Measurements from ENCODE around the gene PPP2CA. TPM values are rescaled to one million over a fixed set of nuclear protein-coding genes. Genes with fewer than 3 reads are reported as not detected.

PPP2CA gene
- total RNA-seq, 1 experiment from 2014 or later: 72.2 TPM

DNA sequence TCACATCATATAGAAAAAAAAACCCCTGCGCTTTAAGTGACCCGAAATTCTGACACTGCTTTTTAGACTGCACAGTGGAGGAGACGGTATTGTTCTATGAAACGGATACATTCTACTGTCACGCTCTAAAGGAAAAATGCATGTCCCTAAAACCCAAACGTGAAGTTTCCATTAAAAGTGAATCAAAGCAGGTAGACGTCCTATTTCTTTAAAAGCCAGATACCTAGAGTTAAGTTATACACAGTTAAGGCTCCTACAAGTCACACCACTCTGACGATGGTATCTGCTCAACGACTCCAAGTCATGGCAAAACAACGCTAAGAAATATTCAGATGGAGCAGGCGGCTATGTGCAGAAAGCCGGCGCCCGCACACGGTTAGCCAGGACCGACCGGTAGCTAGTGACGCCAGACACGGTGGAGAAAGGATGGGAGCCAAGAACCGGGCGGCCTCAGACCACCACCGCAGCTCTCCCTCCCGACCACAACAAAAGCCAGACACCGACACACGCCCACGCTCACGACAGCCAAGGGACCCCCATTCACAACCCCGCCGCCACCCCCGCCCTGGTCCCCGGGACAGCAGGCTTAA lies 49.9 kb downstream of the PPP2CA start:
- Histone ChIP-seq H3K9me3 (ENCODE audit: low read length) (no peaks in the 10 kb centered on the region), H3K36me3 (ENCODE audit: insufficient read depth, low read length) (peaks cover 25% of the 10 kb centered on the region; the same call in 1 of the 2 replicates), H3K4me3 (ENCODE audit: low read length) (peak overlapping the region; percentile 72), H3K27me3 (ENCODE audit: low read length) (no peaks in the 10 kb centered on the region), H3K9ac (ENCODE audit: low read length) (peak overlapping the region; percentile 97), H3K4me2 (ENCODE audit: low read depth, low read length, poor library complexity, severe bottlenecking) (peak overlapping the region; percentile 97), H3K9me2 (replicated peaks; ENCODE audit: insufficient read depth, low read length) (no peaks in the 10 kb centered on the region), H4K20me1 (ENCODE audit: insufficient read depth, low read depth, low read length) (peaks cover 21% of the 10 kb centered on the region), H3K4me1 (ENCODE audit: low read length) (peaks cover 28% of the 10 kb centered on the region), H3K79me2 (ENCODE audit: low read length) (peaks cover 60% of the 10 kb centered on the region), H3K27ac (ENCODE audit: low read length) (peak overlapping the region; percentile 81), H2AFZ (ENCODE audit: low read length) (no peak overlapping the region)
- peak; percentile 70 for DNase-seq

DNA sequence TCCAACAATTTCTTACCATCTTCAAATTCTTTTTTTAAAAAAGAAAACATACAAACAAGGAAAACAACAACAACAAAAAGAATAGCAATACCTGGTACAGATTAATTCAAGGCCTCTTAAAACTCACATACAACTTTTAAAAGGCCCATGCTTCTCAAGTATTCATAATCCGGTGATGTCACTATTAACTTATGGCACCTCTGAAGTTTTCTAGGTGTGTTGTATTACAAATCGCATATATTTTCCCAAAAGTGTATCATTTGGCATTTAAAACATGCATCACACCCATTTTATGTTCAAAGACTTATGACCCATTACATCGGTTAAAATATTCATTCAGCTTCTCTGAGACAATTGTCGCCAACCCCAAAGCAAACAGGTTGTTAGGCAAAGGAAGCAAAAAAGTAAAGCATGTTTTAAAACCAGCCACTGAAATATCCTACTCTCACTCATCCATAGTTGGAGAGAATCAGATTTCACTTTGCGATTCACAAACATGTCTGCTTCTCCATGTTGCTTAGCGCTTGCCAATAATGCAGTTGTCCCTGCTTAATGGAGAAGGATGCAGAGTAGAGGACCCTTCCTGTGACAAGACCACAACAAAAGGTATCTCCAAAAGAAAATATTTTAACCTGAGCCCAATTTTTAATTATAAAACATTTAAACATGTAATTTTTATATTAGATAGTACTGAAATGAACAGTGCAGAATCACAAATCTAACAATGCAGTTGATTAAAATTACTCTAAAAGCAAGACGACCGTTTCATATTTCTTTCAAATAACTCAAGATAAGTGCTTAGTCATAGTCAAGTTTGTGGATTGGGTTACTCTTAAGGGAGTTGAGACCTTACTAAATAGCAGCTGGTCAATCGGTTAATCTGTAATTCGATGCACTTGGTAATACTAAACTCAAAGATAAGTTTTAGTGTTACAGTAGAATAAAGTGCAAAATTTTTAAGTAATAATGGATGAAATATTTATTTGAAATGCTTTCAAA lies 50.7 kb downstream of the PPP2CA start:
- Histone ChIP-seq H3K79me2 (ENCODE audit: low read length) (peaks cover 69% of the 10 kb centered on the region), H4K20me1 (ENCODE audit: insufficient read depth, low read depth, low read length) (peaks cover 26% of the 10 kb centered on the region), H3K4me3 (ENCODE audit: low read length) (peak overlapping the region; percentile 72), H3K9me3 (ENCODE audit: low read length) (no peaks in the 10 kb centered on the region), H3K9ac (ENCODE audit: low read length) (peak overlapping the region; percentile 97), H3K36me3 (ENCODE audit: insufficient read depth, low read length) (peaks cover 34% of the 10 kb centered on the region; the same call in 1 of the 2 replicates), H2AFZ (ENCODE audit: low read length) (no peak overlapping the region), H3K27me3 (ENCODE audit: low read length) (no peaks in the 10 kb centered on the region), H3K4me1 (ENCODE audit: low read length) (peaks cover 24% of the 10 kb centered on the region), H3K9me2 (replicated peaks; ENCODE audit: insufficient read depth, low read length) (no peaks in the 10 kb centered on the region), H3K27ac (ENCODE audit: low read length) (peak overlapping the region; percentile 81), H3K4me2 (ENCODE audit: low read depth, low read length, poor library complexity, severe bottlenecking) (peak overlapping the region; percentile 97)
- DNase-seq: peak; percentile 67

DNA sequence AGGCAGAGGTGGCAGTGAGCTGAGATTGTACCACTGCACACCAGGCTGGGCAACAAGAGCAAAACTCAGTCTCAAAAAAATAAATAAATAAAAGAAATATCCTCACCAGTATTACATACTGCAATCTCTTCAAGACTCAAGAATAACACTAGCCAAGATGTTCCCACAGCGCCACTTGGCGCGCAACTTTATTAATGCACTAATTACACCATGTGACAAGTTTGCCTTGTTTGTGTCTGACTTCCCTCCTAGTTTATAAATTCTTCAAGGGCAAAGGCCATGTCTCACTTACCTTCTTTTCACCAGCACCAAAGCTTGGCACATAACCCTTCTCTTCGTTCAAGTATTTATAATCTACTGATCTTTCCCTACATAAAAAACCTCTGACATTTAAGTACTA lies 53.9 kb downstream of the PPP2CA start:
- H3K4me1 ChIP-seq (ENCODE audit: low read length): peaks cover 17% of the 10 kb centered on the region
- DNase-seq: no peak
- peaks cover 26% of the 10 kb centered on the region for H4K20me1 ChIP-seq (ENCODE audit: insufficient read depth, low read depth, low read length)
- no peak overlapping the region for H3K4me3 ChIP-seq (ENCODE audit: low read length)
- no peaks in the 10 kb centered on the region for H3K9me2 ChIP-seq (replicated peaks; ENCODE audit: insufficient read depth, low read length)
- peaks cover 92% of the 10 kb centered on the region for H3K79me2 ChIP-seq (ENCODE audit: low read length)
- H3K27ac ChIP-seq (ENCODE audit: low read length): no peak overlapping the region
- no peak overlapping the region for H2AFZ ChIP-seq (ENCODE audit: low read length)
- no peaks in the 10 kb centered on the region for H3K9me3 ChIP-seq (ENCODE audit: low read length)
- no peak overlapping the region for H3K9ac ChIP-seq (ENCODE audit: low read length)
- no peak overlapping the region for H3K4me2 ChIP-seq (ENCODE audit: low read depth, low read length, poor library complexity, severe bottlenecking)
- peaks cover 58% of the 10 kb centered on the region; the same call in 1 of the 2 replicates for H3K36me3 ChIP-seq (ENCODE audit: insufficient read depth, low read length)
- H3K27me3 ChIP-seq (ENCODE audit: low read length): no peaks in the 10 kb centered on the region

DNA sequence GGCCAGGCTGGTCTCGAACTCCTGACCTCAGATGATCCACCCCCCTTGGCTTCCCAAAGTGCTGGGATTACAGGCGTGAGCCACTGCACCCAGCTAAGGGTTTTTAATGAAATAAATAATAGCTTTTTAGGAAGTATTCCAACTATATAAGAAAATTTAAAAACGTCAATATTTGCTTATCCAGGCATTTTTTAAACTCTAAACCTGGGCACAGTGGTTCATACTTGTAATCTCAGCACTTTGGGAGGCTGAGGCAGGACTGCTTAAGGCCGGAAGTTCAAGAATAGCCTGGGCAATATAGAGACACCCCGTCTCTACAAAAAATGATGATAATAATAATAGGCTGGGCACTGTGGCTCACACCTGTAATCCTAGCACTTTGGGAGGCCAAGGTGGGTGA lies 63.3 kb downstream of the PPP2CA start:
- no peak overlapping the region for H3K4me2 ChIP-seq (ENCODE audit: low read depth, low read length, poor library complexity, severe bottlenecking)
- H3K27ac ChIP-seq (ENCODE audit: low read length): no peak overlapping the region
- H3K36me3 ChIP-seq (ENCODE audit: insufficient read depth, low read length): peaks cover 72% of the 10 kb centered on the region
- DNase-seq: no peak
- no peaks in the 10 kb centered on the region for H3K4me1 ChIP-seq (ENCODE audit: low read length)
- H3K79me2 ChIP-seq (ENCODE audit: low read length): peaks cover 67% of the 10 kb centered on the region
- no peaks in the 10 kb centered on the region for H3K9me2 ChIP-seq (replicated peaks; ENCODE audit: insufficient read depth, low read length)
- no peaks in the 10 kb centered on the region for H3K27me3 ChIP-seq (ENCODE audit: low read length)
- no peaks in the 10 kb centered on the region for H3K9me3 ChIP-seq (ENCODE audit: low read length)
- no peak overlapping the region for H3K9ac ChIP-seq (ENCODE audit: low read length)
- H4K20me1 ChIP-seq (ENCODE audit: insufficient read depth, low read depth, low read length): 0 out of 2 replicates have a peak, but pooled peaks cover 3% of the 10 kb centered on the region
- H3K4me3 ChIP-seq (ENCODE audit: low read length): no peak overlapping the region
- no peak overlapping the region for H2AFZ ChIP-seq (ENCODE audit: low read length)

DNA sequence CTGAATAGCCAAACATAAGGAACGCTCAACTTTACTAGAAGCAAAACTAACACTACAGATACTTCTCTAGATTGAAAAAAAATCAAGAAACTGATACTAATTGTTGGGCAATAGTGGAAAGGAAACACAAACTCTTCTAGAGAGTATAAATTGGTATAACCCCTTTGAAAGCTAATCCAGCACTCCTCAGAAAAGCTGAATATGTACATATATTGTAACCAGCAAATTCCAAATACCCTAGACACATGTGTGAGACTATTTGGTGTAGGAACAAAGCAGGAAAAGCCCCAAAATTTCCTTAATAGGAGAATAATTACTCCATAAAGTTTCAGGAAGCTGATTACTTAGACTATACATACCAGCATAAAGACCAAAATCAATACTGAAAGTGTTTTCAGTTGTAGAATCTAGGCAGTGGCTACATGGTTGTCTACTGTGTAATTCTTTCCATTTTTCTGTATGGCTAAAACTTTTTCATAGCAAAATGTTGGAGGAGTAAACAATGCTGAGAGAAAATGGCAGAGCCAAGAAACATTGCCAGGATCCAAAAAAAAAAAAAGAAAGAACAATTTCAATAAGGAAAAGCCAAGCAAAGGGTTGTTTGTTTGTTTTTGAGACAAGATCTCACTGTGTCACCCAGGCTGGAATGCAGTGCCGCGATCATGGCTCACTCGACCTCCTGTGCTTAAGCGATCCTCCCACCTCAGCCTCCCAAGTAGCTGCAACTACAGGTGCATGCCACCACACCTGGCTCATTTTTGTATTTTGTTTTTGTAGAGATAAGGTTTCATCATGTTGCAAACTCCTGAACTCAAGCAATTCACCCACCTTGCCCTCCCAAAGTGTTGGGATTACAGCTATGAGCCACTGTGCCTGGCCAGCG lies 64.1 kb downstream of the PPP2CA start:
- H3K4me2 ChIP-seq (ENCODE audit: low read depth, low read length, poor library complexity, severe bottlenecking): no peak overlapping the region
- H3K27ac ChIP-seq (ENCODE audit: low read length): no peak overlapping the region
- no peak overlapping the region for H3K4me3 ChIP-seq (ENCODE audit: low read length)
- no peaks in the 10 kb centered on the region for H3K9me2 ChIP-seq (replicated peaks; ENCODE audit: insufficient read depth, low read length)
- no peak for DNase-seq
- no peaks in the 10 kb centered on the region for H3K4me1 ChIP-seq (ENCODE audit: low read length)
- H3K36me3 ChIP-seq (ENCODE audit: insufficient read depth, low read length): peaks cover 71% of the 10 kb centered on the region
- H3K9ac ChIP-seq (ENCODE audit: low read length): no peak overlapping the region
- H4K20me1 ChIP-seq (ENCODE audit: insufficient read depth, low read depth, low read length): 0 out of 2 replicates have a peak, but pooled peaks cover 3% of the 10 kb centered on the region
- H2AFZ ChIP-seq (ENCODE audit: low read length): no peak overlapping the region
- H3K9me3 ChIP-seq (ENCODE audit: low read length): no peaks in the 10 kb centered on the region
- no peaks in the 10 kb centered on the region for H3K27me3 ChIP-seq (ENCODE audit: low read length)
- peaks cover 60% of the 10 kb centered on the region for H3K79me2 ChIP-seq (ENCODE audit: low read length)

DNA sequence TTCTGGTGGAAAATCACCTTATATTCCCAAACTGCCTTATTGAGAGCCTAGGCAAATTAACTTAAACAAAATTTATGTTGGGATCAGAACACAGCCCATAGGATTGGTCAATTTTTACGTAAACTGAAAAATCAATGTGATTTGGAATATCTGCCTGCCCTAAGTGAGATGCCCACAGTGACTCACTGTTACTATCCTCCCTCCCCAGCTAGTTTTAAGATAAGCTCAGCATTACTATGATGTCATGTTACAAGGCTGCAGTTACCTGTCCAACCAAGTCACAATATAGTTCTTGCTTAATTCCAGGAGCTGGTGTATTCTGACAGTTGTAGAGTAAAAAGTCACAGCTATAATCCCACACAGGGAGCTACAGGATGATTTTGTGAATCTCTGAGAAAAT lies 72.2 kb downstream of the PPP2CA start:
- Histone ChIP-seq H3K79me2 (ENCODE audit: low read length) (peaks cover 60% of the 10 kb centered on the region), H3K4me2 (ENCODE audit: low read depth, low read length, poor library complexity, severe bottlenecking) (no peak overlapping the region), H3K4me3 (ENCODE audit: low read length) (no peak overlapping the region), H2AFZ (ENCODE audit: low read length) (no peak overlapping the region), H4K20me1 (ENCODE audit: insufficient read depth, low read depth, low read length) (peaks cover 6% of the 10 kb centered on the region), H3K9me3 (ENCODE audit: low read length) (no peaks in the 10 kb centered on the region), H3K36me3 (ENCODE audit: insufficient read depth, low read length) (peaks cover 62% of the 10 kb centered on the region; the same call in 1 of the 2 replicates), H3K4me1 (ENCODE audit: low read length) (no peaks in the 10 kb centered on the region), H3K27ac (ENCODE audit: low read length) (no peak overlapping the region), H3K27me3 (ENCODE audit: low read length) (no peaks in the 10 kb centered on the region), H3K9ac (ENCODE audit: low read length) (no peak overlapping the region), H3K9me2 (replicated peaks; ENCODE audit: insufficient read depth, low read length) (no peaks in the 10 kb centered on the region)
- DNase-seq: no peak

DNA sequence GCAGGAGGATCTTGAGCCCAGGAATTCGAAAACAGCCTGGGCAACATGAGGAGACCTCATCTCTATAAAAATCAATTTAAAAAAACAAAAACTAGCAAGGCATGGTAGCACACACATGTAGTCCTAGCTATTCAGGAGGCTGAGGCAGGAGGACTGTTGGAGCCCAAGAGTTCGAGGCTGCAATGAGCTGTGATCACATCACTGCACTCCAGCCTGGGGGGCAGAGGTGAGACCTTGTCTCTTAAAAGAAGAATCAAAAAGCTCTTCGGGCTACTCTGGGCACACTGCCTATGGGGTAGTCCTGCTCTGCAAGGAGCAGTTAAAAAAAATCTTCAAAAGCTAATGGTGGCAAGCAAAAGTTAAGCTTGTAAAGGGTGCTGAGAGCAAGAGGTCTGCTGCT lies 72.6 kb downstream of the PPP2CA start:
- Histone ChIP-seq H3K36me3 (ENCODE audit: insufficient read depth, low read length) (peaks cover 58% of the 10 kb centered on the region; the same call in 1 of the 2 replicates), H3K4me2 (ENCODE audit: low read depth, low read length, poor library complexity, severe bottlenecking) (no peak overlapping the region), H4K20me1 (ENCODE audit: insufficient read depth, low read depth, low read length) (peaks cover 7% of the 10 kb centered on the region), H3K4me1 (ENCODE audit: low read length) (no peaks in the 10 kb centered on the region), H3K9me2 (replicated peaks; ENCODE audit: insufficient read depth, low read length) (no peaks in the 10 kb centered on the region), H3K9me3 (ENCODE audit: low read length) (no peaks in the 10 kb centered on the region), H3K27ac (ENCODE audit: low read length) (no peak overlapping the region), H2AFZ (ENCODE audit: low read length) (no peak overlapping the region), H3K27me3 (ENCODE audit: low read length) (no peaks in the 10 kb centered on the region), H3K9ac (ENCODE audit: low read length) (no peak overlapping the region), H3K79me2 (ENCODE audit: low read length) (peaks cover 60% of the 10 kb centered on the region), H3K4me3 (ENCODE audit: low read length) (no peak overlapping the region)
- no peak for DNase-seq
